ENCODE measurements around the gene MEIOB.
"Not testable (repeated sequence)": the region's sequence is repeated elsewhere in the genome, so short reads cannot be mapped to it uniquely, and the experiment has no call there.

Gene MEIOB

GRCh38 chr16:1906055-1906845 lies 34.3 kb upstream of the MEIOB start:
- DNase-seq, result no peak

DNA sequence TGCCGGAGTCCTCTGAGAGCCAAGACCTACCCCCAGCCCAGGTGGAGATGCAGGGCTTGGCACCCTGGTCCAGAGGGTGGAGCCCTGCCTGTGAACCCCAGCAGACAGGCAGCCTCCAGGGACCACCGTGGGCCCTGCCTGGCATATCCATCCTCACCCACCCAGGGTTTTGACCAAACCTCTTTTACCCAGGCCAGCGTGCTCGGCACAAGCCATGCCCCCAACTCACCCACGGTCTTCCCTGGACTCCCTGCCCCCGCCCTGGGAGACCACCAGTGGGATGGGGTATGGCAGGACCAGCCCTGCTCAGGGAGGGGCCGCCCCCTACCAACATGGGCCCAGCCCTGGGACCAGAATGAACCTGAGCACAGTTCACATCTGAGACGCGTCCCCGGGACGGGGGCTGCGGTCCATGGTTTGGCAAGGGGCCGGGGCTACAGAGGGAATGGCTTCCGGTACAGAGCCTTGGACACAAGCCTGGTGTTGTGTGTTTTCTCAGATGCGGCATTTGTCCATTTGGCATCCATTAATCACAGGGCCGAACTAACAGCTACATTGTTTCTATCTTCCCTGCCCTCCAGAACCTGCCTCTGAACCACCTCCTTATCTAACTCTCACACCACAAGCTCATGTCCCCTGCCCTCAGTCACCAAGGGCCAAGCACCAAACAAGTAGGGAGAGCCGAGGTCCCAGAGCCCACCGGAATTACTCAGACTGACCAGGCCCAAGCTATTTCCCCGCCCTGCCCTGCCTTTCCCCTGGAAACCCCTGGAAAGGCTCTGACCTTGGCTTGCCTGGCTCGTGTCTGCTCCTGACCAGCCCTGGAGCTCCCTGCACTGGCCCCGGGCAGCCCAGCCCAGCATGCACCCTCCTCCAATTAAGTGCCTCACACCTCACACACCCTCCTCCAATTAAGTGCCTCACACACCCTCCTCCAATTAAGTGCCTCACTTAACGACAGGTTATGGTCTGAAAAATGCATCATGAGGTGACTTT lies 32.2 kb upstream of the MEIOB start:
- DNase-seq, result no peak

DNA sequence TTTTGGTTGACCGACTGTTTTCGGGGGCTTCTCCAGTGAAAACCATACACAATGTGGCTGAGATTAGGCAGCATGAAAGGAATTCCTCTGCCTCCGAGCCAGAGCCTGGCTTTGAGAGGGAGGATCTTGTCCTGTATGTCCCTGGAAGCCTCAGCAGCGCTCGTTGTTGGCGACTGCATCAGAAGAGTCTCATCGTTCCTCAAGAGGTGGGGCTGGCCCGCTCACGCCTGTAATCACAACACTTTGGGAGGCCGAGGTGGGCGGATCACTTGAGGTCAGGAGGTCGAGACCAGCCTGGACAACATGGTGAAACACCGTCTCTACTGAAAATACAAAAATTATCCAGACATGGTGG lies 31.2 kb upstream of the MEIOB start:
- DNase-seq, result no peak

GRCh38 chr16:1902547-1903219 lies 30.7 kb upstream of the MEIOB start:
- DNase-seq, result no peak

DNA sequence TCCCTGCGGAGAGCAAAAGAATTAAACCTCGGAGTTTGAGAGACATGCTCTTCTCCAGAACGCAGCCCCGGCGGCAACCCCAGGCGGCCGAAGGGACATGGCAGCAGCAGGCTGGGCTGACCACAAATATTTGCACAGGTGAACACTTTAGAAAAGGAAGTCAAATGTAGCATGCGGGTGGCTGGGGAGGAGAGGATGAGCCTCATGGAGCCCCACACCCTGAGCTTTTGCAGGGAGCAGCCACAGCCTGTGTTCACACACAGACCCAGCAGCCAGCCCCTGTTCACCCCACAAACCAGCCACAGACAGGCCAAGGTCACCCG lies 28.4 kb upstream of the MEIOB start:
- peak; percentile 94 for DNase-seq

DNA sequence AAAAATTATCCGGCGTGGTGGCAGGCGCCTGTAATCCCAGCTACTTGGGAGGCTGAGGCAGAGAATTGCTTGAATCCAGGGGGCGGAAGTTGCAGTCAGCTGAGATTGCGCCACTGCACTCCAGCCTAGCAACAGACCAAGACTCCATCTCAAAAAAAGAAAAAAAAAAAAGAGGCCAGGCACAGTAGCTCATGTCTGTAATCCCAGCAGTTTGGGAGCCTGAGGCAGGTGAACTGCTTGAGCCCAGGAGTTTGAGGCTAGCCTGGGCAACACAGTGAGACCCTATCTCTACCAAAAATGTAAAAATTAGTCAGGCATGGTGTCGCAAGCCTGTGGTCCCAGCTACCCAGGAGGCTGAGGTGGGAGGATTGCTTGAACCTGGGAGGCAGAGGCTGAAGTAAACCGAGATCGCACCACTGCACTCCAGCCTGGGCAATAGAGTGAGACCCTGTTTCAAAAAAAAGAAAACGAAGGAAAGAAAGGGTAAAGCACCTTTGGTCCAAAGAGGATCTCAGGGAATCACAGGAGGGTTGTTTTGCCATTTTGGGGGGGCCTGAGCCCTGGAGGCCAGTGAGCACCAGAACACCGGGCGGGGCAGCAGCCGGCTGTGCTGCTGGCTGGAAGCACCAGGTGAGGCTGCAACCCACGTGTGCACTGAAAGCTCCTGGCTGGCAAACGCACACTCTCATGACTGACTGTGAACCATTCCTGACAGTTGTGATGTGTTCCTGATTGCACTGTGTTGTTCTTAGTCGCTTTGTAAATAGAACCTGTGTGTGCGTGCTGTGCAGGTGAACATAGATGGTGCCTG lies 27.9 kb upstream of the MEIOB start:
- DNase-seq, result peak; percentile 85

GRCh38 chr16:1897692-1898091 lies 25.7 kb upstream of the MEIOB start:
- not testable (repeated sequence) for DNase-seq

DNA sequence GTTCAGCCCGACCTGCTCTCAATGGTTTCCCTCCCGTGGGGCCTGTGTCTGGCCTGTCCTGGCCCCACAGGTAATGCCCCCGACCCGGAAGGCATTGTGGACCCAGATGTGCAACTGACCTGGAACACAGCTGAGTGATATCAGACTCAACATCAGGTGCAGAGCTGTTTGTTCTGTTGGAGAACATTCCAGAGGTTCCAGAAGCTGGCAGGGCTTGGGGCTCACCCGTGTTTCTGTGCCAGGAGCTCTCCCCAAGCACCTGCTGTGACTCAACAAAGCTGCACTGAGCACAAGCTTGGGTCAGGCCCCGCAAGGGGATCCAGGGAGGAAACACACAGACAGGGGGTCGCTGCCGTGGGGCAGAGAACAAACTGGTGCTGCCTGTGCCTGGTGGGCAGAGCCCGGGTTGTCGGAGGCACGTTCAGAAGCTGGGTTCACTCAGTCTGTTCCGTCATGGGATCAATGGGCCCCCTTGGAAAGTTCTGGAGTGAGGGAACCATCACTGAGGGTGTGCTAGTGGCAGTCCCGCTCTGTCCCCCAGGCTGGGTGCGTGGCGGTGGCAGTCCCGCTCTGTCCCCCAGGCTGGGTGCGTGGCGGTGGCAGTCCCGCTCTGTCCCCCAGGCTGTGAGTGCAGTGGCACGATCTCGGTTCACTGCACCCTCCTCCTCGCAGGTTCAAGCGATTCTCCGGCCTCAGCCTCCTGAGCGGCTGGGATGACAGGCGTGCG lies 24.1 kb upstream of the MEIOB start:
- DNase-seq, result no peak

GRCh38 chr16:1895068-1895467 lies 23.1 kb upstream of the MEIOB start:
- DNase-seq, result no peak

GRCh38 chr16:1890708-1891050 lies 18.7 kb upstream of the MEIOB start:
- no peak for DNase-seq

DNA sequence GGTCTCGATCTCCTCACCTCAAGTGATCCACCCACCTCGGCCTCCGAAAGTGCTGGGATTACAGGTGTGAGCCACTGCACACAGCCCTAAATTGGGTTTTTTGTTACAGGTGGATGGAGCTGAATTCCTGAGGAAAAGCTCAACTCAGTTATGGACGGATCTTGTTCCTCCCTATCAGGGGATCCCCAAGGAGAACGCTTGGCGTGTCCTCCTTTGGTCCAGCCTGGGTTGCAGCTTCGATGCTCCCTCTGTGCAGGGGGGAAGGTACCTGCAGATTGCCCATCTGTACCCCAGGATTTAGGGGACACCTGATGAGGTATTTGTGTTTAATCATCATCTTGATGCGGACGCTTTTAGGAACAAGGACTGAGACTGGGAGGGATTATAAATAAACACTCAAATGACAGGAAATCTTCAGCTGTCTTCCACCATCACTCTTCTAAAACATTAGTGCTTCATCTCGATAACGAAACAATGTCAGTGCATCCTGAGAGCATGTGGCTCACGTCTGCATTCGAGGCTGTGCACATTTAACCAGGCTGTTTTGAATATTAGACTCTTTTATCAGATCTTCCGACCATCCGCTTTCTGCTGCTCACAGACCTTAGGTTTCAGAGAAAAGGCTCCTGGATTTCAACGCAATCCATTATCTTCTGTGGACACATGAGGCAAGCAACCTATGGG lies 18.2 kb upstream of the MEIOB start:
- no peak for DNase-seq

GRCh38 chr16:1887711-1888354 lies 15.9 kb upstream of the MEIOB start:
- no peak for DNase-seq

DNA sequence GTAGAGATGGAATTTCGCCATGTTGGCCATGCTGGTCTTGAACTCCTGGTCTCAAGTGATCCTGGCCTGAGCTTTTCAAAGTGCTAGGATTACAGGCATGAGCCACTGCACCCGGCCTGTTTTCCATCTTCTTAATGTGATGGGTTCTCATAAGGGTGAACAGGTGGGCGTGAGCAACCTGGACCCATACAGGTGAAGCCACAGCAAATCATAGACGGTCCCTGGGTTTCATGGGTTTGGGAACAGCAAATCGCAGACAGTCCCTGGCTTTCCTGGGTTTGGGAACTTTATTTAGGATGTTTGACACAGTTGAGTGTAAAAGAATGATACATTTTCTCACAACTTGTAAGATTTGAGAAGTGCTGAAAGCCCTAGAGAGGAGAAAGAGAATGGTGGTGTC lies 12.9 kb upstream of the MEIOB start:
- DNase-seq, result no peak

GRCh38 chr16:1884155-1884760 lies 12.3 kb upstream of the MEIOB start:
- DNase-seq, result peak; percentile 39

DNA sequence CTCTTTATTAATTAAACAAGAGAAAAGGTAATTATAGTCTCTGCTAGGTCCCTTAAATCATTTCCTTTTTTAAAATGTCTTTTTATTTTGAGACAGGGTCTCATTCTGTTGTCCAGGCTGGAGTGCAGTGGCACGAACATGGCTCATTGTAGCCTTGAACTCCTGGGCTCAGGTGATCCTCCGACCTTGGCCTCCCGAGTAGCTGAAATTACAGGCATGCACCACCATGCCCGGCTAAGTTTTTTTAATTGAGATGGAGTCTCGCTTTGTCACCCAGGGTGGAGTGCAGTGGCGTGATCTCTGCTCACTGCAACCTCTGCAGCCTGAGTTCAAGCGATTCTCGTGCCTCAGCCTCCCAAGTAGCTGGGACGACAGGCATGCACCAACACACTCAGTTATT lies 9.2 kb upstream of the MEIOB start:
- not testable (repeated sequence) for DNase-seq

- DNase-seq, result no peak
Observed at GRCh38 chr16:1879477-1879876, 7.5 kb upstream of the MEIOB start.

- DNase-seq, result no peak
Observed at GRCh38 chr16:1878256-1878655, 6.3 kb upstream of the MEIOB start.

DNA sequence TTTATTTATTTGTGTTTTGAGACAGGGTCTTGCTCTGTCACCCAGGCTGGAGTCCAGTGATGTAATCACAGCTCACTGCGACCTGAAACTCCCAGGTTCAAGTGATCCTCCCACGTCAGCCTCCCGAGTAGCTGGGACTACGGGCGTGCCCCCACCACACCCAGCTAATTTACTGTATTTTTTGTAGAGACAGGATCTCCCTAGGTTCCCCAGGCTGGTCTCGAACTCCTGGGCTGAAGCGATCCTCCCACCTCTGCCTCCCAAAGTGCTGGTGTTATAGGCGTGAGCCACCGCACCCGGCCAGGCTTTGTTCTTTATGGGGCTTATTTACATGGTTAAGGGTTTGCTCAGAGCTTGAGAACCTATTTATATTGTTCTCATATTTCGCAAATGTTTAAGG lies 5.8 kb upstream of the MEIOB start:
- no peak for DNase-seq

- no peak for DNase-seq
Observed at GRCh38 chr16:1877089-1877488, 5.1 kb upstream of the MEIOB start.

GRCh38 chr16:1876468-1876867 lies 4.5 kb upstream of the MEIOB start:
- peak; percentile 87 for DNase-seq

GRCh38 chr16:1876066-1876465 lies 4.1 kb upstream of the MEIOB start:
- peak; percentile 25 for DNase-seq
